Fibroblast of lung (primary cell): ENCODE data around the gene UNC45B. TPM values are rescaled to one million over a fixed set of nuclear protein-coding genes. Genes with fewer than 3 reads are reported as not detected.

Experiments used
- DNase-seq, 2 donors: peaks; one replicate each; pipeline versions ENCODE4 v3.0.0 to v3.0.0-alpha.2; 2010; ENCODE audit warnings: low read depth in 2 of 2
- H2AFZ ChIP-seq: 2 replicates; pipeline ENCODE4 v1.5.1; 2012; ENCODE audit warnings: low read length, control low read depth, inconsistent platforms
- H3K27ac ChIP-seq: 2 replicates; pipeline ENCODE4 v1.5.1; 2011; ENCODE audit warnings: low read length, control low read depth; ENCODE audit not compliant: insufficient read depth
- H3K27me3 ChIP-seq: 2 replicates; pipeline ENCODE4 v1.5.1; 2011; ENCODE audit warnings: mild to moderate bottlenecking, low read length; ENCODE audit not compliant: control insufficient read depth, insufficient read depth
- H3K36me3 ChIP-seq: 2 replicates; pipeline ENCODE4 v1.5.1; 2011; ENCODE audit warnings: low read length; ENCODE audit not compliant: control insufficient read depth, insufficient read depth
- H3K4me1 ChIP-seq: 2 replicates; pipeline ENCODE4 v1.5.1; 2011; ENCODE audit warnings: low read length; ENCODE audit not compliant: control insufficient read depth, insufficient read depth; ENCODE audit errors: extremely low read depth
- H3K4me2 ChIP-seq: 2 replicates; pipeline ENCODE4 v1.5.1; 2011; ENCODE audit warnings: low read length, control low read depth; ENCODE audit not compliant: insufficient read depth; ENCODE audit errors: extremely low read depth
- H3K4me3 ChIP-seq, 4 experiments: fragments of 200-600 bp in 1 of 4; sonication (generic) in 1 of 4; replicated peaks in 1 of 4; 2 replicates each; pipeline ENCODE4 v1.5.1; 2011 to 2016; ENCODE audit warnings: low read length in 4 of 4, low read depth in 3 of 4, mild to moderate bottlenecking in 3 of 4, control low read depth in 2 of 4, inconsistent platforms in 1 of 4, mixed read lengths in 1 of 4; ENCODE audit not compliant: insufficient read depth in 1 of 4; ENCODE audit errors: control extremely low read depth in 1 of 4
- H3K79me2 ChIP-seq: 2 replicates; pipeline ENCODE4 v1.5.1; 2012; ENCODE audit warnings: mild to moderate bottlenecking, low read length, inconsistent platforms; ENCODE audit not compliant: control insufficient read depth, insufficient read depth
- H3K9ac ChIP-seq: 2 replicates; pipeline ENCODE4 v1.5.1; 2011; ENCODE audit warnings: mild to moderate bottlenecking, low read length, control low read depth; ENCODE audit not compliant: insufficient read depth
- H3K9me3 ChIP-seq: 2 replicates; pipeline ENCODE4 v1.5.1; 2012; ENCODE audit warnings: low read depth, low read length; ENCODE audit not compliant: control insufficient read depth, insufficient read depth
- H4K20me1 ChIP-seq: 2 replicates; pipeline ENCODE4 v1.5.1; 2011; ENCODE audit warnings: low read length; ENCODE audit not compliant: control insufficient read depth, insufficient read depth; ENCODE audit errors: extremely low read depth
- EZH2 ChIP-seq: IDR thresholded peaks from 2 replicates; pipeline ENCODE4 v1.5.1; 2012; ENCODE audit warnings: low read length, control low read depth, mild to moderate bottlenecking; ENCODE audit errors: missing control alignments
- polyA plus RNA-seq, 2 donors: library from polyadenylated mRNA; depleted of rRNA in 1 of 2; stranded (reverse) in 1 of 2; unstranded in 1 of 2; fragments of >200 nt; gene quantifications; 2 replicates each; pipeline ENCODE4 v1.2.1, GENCODE V29; 2011 to 2012; ENCODE audit warnings: missing spikeins in 1 of 2
- total RNA-seq: library from RNA; depleted of rRNA; stranded (reverse); fragments of >200 nt; gene quantifications from 2 replicates; pipeline ENCODE4 v1.2.1, GENCODE V29; 2014
- TF ChIP-seq, protein P1 (sequence below), 2 donors: IDR thresholded peaks in 1 of 2; conservative IDR thresholded peaks in 1 of 2; 1 replicate in 1 of 2; 2 replicates in 1 of 2; pipeline ENCODE4 v1.5.1; 2011 to 2012; ENCODE audit warnings: low read length in 2 of 2, control low read depth in 1 of 2, inconsistent platforms in 1 of 2, low read depth in 1 of 2, mild to moderate bottlenecking in 1 of 2

UNC45B gene
- total and polyA plus RNA-seq, 2 donors (not counting 1 experiment from before 2014, with no cell fraction given), result not detected

DNA sequence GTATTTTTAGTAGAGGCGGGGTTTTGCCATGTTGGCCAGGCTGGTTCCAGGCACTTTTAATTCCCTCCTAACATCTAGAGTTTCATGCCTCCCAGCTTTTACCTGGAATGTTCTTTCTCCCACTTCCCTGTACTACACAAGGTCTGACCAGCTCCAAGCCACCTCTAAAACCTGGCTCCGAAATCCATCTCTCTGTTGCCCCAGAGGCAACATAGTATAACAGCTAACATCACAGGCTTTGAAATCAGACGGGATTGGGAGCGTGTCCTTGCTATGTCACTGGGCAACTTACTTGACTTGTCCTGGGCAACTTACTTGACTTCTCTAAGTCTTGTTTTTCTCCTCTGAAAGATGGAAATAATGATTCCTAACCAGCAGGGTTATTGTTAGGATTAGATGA lies 15.1 kb downstream of the UNC45B start:
- no peak overlapping the region for H3K4me3 ChIP-seq
- H2AFZ ChIP-seq, result no peak overlapping the region
- no peak overlapping the region for H3K27ac ChIP-seq
- H3K27me3 ChIP-seq, result peaks cover 12% of the 10 kb centered on the region
- H3K79me2 ChIP-seq, result no peaks in the 10 kb centered on the region
- no peaks in the 10 kb centered on the region for H4K20me1 ChIP-seq
- H3K9me3 ChIP-seq, result no peaks in the 10 kb centered on the region
- no peak for TF ChIP-seq EZH2
- TF ChIP-seq, protein P1, sequence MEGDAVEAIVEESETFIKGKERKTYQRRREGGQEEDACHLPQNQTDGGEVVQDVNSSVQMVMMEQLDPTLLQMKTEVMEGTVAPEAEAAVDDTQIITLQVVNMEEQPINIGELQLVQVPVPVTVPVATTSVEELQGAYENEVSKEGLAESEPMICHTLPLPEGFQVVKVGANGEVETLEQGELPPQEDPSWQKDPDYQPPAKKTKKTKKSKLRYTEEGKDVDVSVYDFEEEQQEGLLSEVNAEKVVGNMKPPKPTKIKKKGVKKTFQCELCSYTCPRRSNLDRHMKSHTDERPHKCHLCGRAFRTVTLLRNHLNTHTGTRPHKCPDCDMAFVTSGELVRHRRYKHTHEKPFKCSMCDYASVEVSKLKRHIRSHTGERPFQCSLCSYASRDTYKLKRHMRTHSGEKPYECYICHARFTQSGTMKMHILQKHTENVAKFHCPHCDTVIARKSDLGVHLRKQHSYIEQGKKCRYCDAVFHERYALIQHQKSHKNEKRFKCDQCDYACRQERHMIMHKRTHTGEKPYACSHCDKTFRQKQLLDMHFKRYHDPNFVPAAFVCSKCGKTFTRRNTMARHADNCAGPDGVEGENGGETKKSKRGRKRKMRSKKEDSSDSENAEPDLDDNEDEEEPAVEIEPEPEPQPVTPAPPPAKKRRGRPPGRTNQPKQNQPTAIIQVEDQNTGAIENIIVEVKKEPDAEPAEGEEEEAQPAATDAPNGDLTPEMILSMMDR (conservative IDR thresholded peaks at IDR 0.05 in 1 of 2, IDR thresholded peaks at IDR 0.05 in 1 of 2; ENCODE audit: low read depth in 1 of 2, low read length in 2 of 2), result no peak
- no peak overlapping the region for H3K9ac ChIP-seq
- H3K4me1 ChIP-seq, result no peaks in the 10 kb centered on the region
- no peaks in the 10 kb centered on the region for H3K36me3 ChIP-seq
- no peak overlapping the region for H3K4me2 ChIP-seq
- no peak for DNase-seq

DNA sequence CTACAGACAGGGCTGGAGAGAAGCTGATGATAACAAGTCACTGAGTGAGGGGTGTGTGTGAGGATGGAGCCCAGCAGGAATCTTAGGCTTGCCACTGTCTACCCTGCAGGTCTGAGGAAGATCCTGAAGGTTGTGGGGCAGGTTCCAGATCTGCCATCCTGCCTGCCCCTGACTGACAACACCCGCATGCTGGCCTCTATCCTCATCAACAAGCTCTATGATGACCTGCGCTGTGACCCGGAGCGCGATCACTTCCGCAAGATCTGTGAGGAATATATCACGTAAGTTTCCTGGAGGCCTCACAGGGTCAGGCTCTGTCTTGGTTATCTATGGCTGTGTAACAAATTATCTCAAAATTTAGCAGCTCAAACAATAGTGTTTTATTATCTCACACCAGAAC lies 16.3 kb downstream of the UNC45B start:
- no peaks in the 10 kb centered on the region for H3K79me2 ChIP-seq
- H3K4me2 ChIP-seq, result no peak overlapping the region
- H3K4me3 ChIP-seq, result no peak overlapping the region
- H3K4me1 ChIP-seq, result no peaks in the 10 kb centered on the region
- DNase-seq, result no peak
- no peak overlapping the region for H3K9ac ChIP-seq
- H4K20me1 ChIP-seq, result no peaks in the 10 kb centered on the region
- no peak for TF ChIP-seq EZH2
- TF ChIP-seq, protein P1 (conservative IDR thresholded peaks at IDR 0.05 in 1 of 2, IDR thresholded peaks at IDR 0.05 in 1 of 2; ENCODE audit: low read depth in 1 of 2, low read length in 2 of 2), result no peak
- H3K36me3 ChIP-seq, result no peaks in the 10 kb centered on the region
- H3K27me3 ChIP-seq, result peaks cover 12% of the 10 kb centered on the region
- H2AFZ ChIP-seq, result no peak overlapping the region
- H3K9me3 ChIP-seq, result no peaks in the 10 kb centered on the region
- H3K27ac ChIP-seq, result no peak overlapping the region

DNA sequence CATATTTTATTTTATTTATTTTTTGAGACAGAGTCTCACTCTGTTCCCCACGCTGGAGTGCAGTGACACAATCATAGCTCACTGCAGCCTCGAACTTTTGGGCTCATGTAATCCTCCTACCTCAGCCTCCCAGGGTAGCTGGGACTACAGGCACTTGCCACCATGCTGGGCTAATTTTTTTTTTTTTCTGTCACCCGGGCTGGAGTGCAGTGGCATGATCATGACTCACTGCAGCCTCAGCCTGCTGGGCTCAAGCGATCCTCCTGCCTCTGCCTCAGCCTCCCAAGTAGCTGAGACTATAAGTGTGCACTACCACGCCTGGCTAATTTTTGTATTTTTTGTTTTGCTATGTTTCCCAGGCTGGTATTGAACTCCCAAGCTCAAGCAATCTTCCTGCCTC lies 17.1 kb downstream of the UNC45B start:
- Histone ChIP-seq H4K20me1 (no peaks in the 10 kb centered on the region), H3K27ac (no peak overlapping the region), H3K4me1 (no peaks in the 10 kb centered on the region), H3K27me3 (peaks cover 9% of the 10 kb centered on the region), H3K36me3 (no peaks in the 10 kb centered on the region), H3K79me2 (no peaks in the 10 kb centered on the region), H3K4me3 (no peak overlapping the region), H3K4me2 (no peak overlapping the region), H3K9me3 (no peaks in the 10 kb centered on the region), H3K9ac (no peak overlapping the region), H2AFZ (no peak overlapping the region)
- TF ChIP-seq, protein P1 (conservative IDR thresholded peaks at IDR 0.05 in 1 of 2, IDR thresholded peaks at IDR 0.05 in 1 of 2; ENCODE audit: low read depth in 1 of 2, low read length in 2 of 2), result no peak
- no peak for TF ChIP-seq EZH2
- DNase-seq, result no peak
